CD4-positive, alpha-beta T cell (primary cell): ENCODE data around the gene EFR3B. TPM values are rescaled to one million over a fixed set of nuclear protein-coding genes. Genes with fewer than 3 reads are reported as not detected.

Experiments used
- ATAC-seq: fragments of 200-7000 bp; cut with Tn5 transposase; one replicate; pipeline ENCODE4 v1.10.0; 2022; ENCODE audit warnings: mild to moderate bottlenecking; ENCODE audit not compliant: poor library complexity
- CTCF ChIA-PET: fragments of 350-600 bp; sonication (Branson Sonifier 250); formaldehyde crosslinking; loops from one replicate; lab custom pipeline; 2021; ENCODE audit warnings: antibody characterized with exemption, inconsistent platforms; lab: Charles Lee
- POLR2A ChIA-PET: fragments of 350-600 bp; sonication (Branson Sonifier 250); formaldehyde crosslinking; loops from one replicate; lab custom pipeline; 2021; ENCODE audit warnings: antibody characterized with exemption, inconsistent platforms; lab: Charles Lee
- DNase-seq, 14 experiments: peaks; one replicate each; pipeline ENCODE4 v3.0.0-alpha.2; 2013 to 2020; ENCODE audit warnings: mixed read lengths in 2 of 14
- H3K27ac ChIP-seq, 2 donors: one replicate each; pipeline versions ENCODE4 v1.5.1 to v1.7.0; 2013; ENCODE audit warnings: low read length in 2 of 2, low read depth in 1 of 2, mild to moderate bottlenecking in 1 of 2
- H3K27me3 ChIP-seq, 2 experiments: 1 replicate in 1 of 2; 2 replicates in 1 of 2; pipeline versions ENCODE4 v1.6.1 to v1.7.0; 2013; ENCODE audit warnings: low read length in 2 of 2, control low read depth in 1 of 2, mild to moderate bottlenecking in 1 of 2, moderate library complexity in 1 of 2; ENCODE audit not compliant: insufficient read depth in 2 of 2, control insufficient read depth in 1 of 2
- H3K36me3 ChIP-seq: one replicate; pipeline ENCODE4 v1.6.1; 2013; ENCODE audit warnings: low read length, control low read depth; ENCODE audit not compliant: insufficient read depth
- H3K4me1 ChIP-seq: one replicate; pipeline ENCODE4 v1.6.1; 2013; ENCODE audit warnings: low read length, control low read depth; ENCODE audit not compliant: insufficient read depth
- H3K4me3 ChIP-seq: one replicate; pipeline ENCODE4 v1.5.1; 2013; ENCODE audit warnings: mild to moderate bottlenecking, low read length, moderate library complexity
- H3K9me3 ChIP-seq, 2 experiments: 1 replicate in 1 of 2; 2 replicates in 1 of 2; pipeline versions ENCODE4 v1.6.1 to v1.7.0; 2013; ENCODE audit warnings: low read length in 2 of 2, mild to moderate bottlenecking in 2 of 2, control low read depth in 1 of 2, moderate library complexity in 1 of 2; ENCODE audit not compliant: control insufficient read depth in 1 of 2, insufficient read depth in 1 of 2
- H3K27ac Mint-ChIP-seq: one replicate; pipeline ENCODE4 v1.8.0; 2020; ENCODE audit warnings: mixed read lengths
- H3K27me3 Mint-ChIP-seq: one replicate; pipeline ENCODE4 v1.8.0; 2021; ENCODE audit warnings: mixed read lengths
- H3K36me3 Mint-ChIP-seq: one replicate; pipeline ENCODE4 v1.8.0; 2021; ENCODE audit warnings: low read depth, mixed read lengths
- H3K4me1 Mint-ChIP-seq: one replicate; pipeline ENCODE4 v1.8.0; 2021; ENCODE audit warnings: low read depth, mixed read lengths
- H3K4me3 Mint-ChIP-seq: one replicate; pipeline ENCODE4 v1.8.0; 2020; ENCODE audit warnings: mild to moderate bottlenecking, mixed read lengths
- H3K9me3 Mint-ChIP-seq: one replicate; pipeline ENCODE4 v1.8.0; 2020; ENCODE audit warnings: mixed read lengths
- CTCF ChIP-seq: fragments of 200-600 bp; IDR thresholded peaks from one replicate; pipeline ENCODE4 v1.8.0; 2022; ENCODE audit warnings: antibody characterized with exemption, mild to moderate bottlenecking
- intact Hi-C, 2 experiments: fragments of 100-400 bp; cut with DNase I in 1 of 2; cut with micrococcal nuclease in 1 of 2; formaldehyde crosslinking; loops; one replicate each; pipeline versions ENCODE4 v1.15.1 to v1.9.0; 2023 to 2025; cut with DNase I, micrococcal nuclease
- total RNA-seq, 174 experiments: library from RNA in 2 of 174; stranded (reverse) in 2 of 174; gene quantifications; one replicate each; pipeline ENCODE4 v1.2.3 and lab custom pipeline; 2021 to 2026

The EFR3B gene
- total RNA-seq, 2 experiments from 2014 or later = 0.11 TPM; not detected in 1

DNA sequence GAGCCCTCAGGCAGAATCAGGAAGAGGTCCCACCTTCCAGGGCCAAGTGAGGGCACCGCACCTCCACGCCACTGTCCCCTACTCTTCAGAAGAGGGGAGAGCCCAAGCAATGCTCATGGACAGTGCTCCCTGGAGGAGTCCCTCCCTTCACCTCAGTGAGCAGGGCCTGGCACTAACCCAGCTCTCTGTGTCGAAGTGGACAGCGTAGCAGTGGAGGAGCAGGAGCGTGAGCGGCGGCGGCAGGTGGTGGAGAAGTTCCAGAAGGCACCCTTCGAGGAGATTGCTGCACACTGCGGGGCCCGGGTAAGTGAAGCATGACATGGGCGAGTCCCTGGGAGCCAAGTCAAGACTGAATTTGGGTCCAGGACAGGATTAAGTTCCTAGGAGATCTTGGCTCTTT lies 109.8 kb downstream of the EFR3B start:
- Mint-ChIP-seq H3K4me1 (no peaks in the 10 kb centered on the region), H3K4me3 (no peak overlapping the region)
- CTCF ChIA-PET = interaction anchor here (1.0 kb wide), 1 partner anchor 13 kb away, joined by 4 read pairs; no protein-coding TSS in a partner anchor

DNA sequence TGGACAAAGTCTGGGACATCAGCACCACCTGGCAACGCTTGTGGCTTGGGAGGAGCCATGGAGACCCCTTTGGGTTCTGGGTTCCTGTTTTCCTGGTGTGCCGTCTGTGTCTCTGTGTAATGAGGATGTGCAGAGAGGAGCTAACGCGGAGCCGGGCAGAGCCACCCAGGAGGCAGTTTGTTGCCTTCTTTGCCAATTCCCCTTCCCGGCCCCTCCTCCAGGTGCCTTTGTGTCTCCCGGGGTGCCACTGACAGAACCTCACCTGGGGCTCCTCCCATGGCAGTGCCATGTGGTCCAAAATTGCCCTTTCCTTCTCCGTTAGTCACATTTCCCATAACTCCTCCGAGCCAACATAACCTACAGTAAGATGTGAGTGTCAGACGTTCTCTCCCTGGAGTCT lies 113.5 kb downstream of the EFR3B start:
- CTCF ChIA-PET = no interaction called here
- Histone ChIP-seq H3K27ac (no peak overlapping the region), H3K27me3 (peaks cover 0 to 2% of the 10 kb centered on the region in 2 experiments), H3K4me1 (peaks cover 1% of the 10 kb centered on the region), H3K9me3 (no peaks in the 10 kb centered on the region), H3K36me3 (no peaks in the 10 kb centered on the region), H3K4me3 (no peak overlapping the region)
- intact Hi-C loops = no loop called here
- no peak for TF ChIP-seq CTCF
- H3K27ac Mint-ChIP-seq = no peak overlapping the region
- peaks cover 18% of the 10 kb centered on the region for H3K4me1 Mint-ChIP-seq
- no peaks in the 10 kb centered on the region for H3K9me3 Mint-ChIP-seq
- POLR2A ChIA-PET = no interaction called here
- DNase-seq = no peak
- no peak overlapping the region for H3K4me3 Mint-ChIP-seq
- H3K36me3 Mint-ChIP-seq = peaks cover 5% of the 10 kb centered on the region
- ATAC-seq = no peak
- no peaks in the 10 kb centered on the region for H3K27me3 Mint-ChIP-seq

More for the DNA sequence above, 109.8 kb downstream of the EFR3B start:
- POLR2A ChIA-PET = no interaction called here
- no peaks in the 10 kb centered on the region for H3K4me1 ChIP-seq
- H3K27ac Mint-ChIP-seq = no peak overlapping the region
- peaks cover 0 to 2% of the 10 kb centered on the region in 2 experiments for H3K27me3 ChIP-seq
- DNase-seq (no peak), ATAC-seq (no peak)
- no peak overlapping the region for H3K4me3 ChIP-seq
- H3K9me3 ChIP-seq = no peaks in the 10 kb centered on the region
- no peaks in the 10 kb centered on the region for H3K9me3 Mint-ChIP-seq
- H3K27me3 Mint-ChIP-seq = no peaks in the 10 kb centered on the region
- H3K36me3 Mint-ChIP-seq = no peaks in the 10 kb centered on the region
- no peak overlapping the region for H3K27ac ChIP-seq
- no peaks in the 10 kb centered on the region for H3K36me3 ChIP-seq
- no peak for TF ChIP-seq CTCF
- intact Hi-C loops = no loop called here

DNA sequence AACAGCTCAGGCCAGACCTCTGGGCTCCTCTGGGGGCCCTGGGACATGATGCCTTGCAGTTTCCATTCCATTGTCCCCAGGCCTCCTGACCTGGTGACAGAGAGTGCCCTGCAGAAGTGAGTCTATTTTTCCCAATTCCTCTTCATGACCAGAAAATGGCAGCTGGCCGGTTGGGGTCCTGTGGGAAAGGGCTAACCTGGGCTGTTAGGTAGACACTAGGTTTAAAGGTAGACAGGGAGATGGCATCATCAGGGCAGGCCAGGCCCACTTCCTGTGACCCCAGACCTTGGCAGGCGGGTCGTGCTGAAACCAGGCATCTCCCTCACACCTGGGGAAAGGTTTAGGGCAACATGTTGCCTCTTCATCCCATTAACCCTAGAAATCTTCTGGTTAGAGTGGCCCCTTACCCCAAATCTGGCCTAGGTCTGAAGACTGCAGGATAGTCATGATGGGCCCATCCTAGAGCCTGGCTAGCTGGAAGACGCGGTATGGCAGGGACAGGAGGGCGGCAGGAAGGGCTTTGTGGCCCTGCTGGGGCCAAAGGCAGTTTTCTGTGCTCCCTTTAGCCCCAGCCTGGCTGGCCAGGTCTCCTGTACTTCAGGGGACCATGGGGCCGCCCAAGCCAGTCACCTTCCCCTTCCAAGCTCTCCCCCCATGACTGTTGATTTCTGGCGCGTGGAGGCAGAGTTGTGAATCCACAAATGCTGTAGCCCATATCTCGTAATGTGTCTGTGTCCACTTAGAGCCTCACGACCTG lies 116.4 kb downstream of the EFR3B start:
- H3K27ac ChIP-seq = no peak overlapping the region
- H3K9me3 ChIP-seq = peaks cover 0 to 7% of the 10 kb centered on the region in 2 experiments
- Mint-ChIP-seq H3K9me3 (no peaks in the 10 kb centered on the region), H3K27me3 (no peaks in the 10 kb centered on the region), H3K27ac (peak overlapping the region; percentile 47), H3K36me3 (peaks cover 10% of the 10 kb centered on the region), H3K4me1 (peaks cover 31% of the 10 kb centered on the region), H3K4me3 (peak overlapping the region; percentile 23)
- H3K4me1 ChIP-seq = peaks cover 16% of the 10 kb centered on the region
- H3K27me3 ChIP-seq = peaks cover 0 to 2% of the 10 kb centered on the region in 2 experiments
- DNase-seq = no peak
- CTCF ChIA-PET = no interaction called here
- TF ChIP-seq CTCF = no peak
- intact Hi-C loops = no loop called here
- no peak overlapping the region for H3K4me3 ChIP-seq
- H3K36me3 ChIP-seq = no peaks in the 10 kb centered on the region
- ATAC-seq = no peak
- POLR2A ChIA-PET = no interaction called here
